ENCODE measurements around the gene ZNF398. TPM values are rescaled to one million over a fixed set of nuclear protein-coding genes. Genes with fewer than 3 reads are reported as not detected.

The ZNF398 gene
- total and polyA plus RNA-seq, 9 of the 15 experiments (the other 6 are each of a cell fraction or from before 2014, with no cell fraction given): 4.0 to 18.6 (median 10.4) TPM

DNA sequence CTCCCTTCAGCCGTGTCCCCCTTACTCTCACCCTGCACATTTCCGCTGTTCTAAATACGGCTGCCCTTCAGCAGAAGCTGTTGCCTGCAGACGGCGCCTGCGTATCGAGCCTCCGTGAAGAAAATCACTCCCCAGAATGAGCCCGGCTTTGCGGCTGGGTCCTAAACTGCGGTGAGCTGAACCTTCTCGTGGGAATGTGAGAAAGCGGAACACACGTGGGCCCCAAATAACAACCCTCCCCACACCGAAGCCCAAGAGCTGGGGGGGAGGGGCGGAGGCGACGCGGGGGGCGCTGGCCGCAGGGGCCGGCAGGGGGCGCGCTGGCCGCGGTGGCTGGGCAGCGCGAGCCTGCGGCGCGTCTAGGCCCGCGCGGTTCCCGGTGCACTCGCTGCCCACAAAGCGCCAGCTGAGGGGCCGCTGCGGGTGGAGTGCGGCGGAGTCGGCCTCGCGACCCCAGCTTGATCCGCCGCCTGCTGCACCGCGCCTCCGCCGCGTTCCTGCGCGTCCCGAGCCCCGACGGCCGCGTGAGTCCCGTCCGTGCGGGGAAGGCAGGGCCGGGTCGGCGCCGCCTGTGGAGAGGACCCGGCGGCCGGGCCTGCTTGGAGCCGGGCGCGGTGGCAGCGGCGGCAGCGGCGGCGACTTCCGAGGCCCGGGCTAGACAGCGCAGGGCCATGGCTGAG lies at the start of gene ZNF398 (continued):
- TF ChIP-seq, protein P1, sequence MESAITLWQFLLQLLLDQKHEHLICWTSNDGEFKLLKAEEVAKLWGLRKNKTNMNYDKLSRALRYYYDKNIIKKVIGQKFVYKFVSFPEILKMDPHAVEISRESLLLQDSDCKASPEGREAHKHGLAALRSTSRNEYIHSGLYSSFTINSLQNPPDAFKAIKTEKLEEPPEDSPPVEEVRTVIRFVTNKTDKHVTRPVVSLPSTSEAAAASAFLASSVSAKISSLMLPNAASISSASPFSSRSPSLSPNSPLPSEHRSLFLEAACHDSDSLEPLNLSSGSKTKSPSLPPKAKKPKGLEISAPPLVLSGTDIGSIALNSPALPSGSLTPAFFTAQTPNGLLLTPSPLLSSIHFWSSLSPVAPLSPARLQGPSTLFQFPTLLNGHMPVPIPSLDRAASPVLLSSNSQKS (CRISPR knock-in tag; IDR thresholded peaks at IDR 0.05): no peak
- TF ChIP-seq, protein P2, sequence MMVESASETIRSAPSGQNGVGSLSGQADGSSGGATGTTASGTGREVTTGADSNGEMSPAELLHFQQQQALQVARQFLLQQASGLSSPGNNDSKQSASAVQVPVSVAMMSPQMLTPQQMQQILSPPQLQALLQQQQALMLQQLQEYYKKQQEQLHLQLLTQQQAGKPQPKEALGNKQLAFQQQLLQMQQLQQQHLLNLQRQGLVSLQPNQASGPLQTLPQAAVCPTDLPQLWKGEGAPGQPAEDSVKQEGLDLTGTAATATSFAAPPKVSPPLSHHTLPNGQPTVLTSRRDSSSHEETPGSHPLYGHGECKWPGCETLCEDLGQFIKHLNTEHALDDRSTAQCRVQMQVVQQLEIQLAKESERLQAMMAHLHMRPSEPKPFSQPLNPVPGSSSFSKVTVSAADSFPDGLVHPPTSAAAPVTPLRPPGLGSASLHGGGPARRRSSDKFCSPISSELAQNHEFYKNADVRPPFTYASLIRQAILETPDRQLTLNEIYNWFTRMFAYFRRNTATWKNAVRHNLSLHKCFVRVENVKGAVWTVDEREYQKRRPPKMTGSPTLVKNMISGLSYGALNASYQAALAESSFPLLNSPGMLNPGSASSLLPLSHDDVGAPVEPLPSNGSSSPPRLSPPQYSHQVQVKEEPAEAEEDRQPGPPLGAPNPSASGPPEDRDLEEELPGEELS (CRISPR knock-in tag; IDR thresholded peaks at IDR 0.05; ENCODE audit: borderline replicate concordance): no peak
- TF ChIP-seq DIDO1 (tag; IDR thresholded peaks at IDR 0.05; ENCODE audit: low read depth) (no peak), CBX8 (IDR thresholded peaks at IDR 0.05; ENCODE audit: borderline replicate concordance, extremely low read depth, low read depth, low read length, poor library complexity, severe bottlenecking) (no peak), GTF2A2 (tag; IDR thresholded peaks at IDR 0.05) (no peak), PHB (CRISPR knock-in tag; IDR thresholded peaks at IDR 0.05) (no peak), ZNF589 (CRISPR knock-in tag; IDR thresholded peaks at IDR 0.05; ENCODE audit: low read depth) (no peak), TSC22D4 (tag; IDR thresholded peaks at IDR 0.05) (no peak), ARHGAP35 (IDR thresholded peaks at IDR 0.05; ENCODE audit: partially characterized antibody) (no peak), ZNF165 (CRISPR knock-in tag; IDR thresholded peaks at IDR 0.05; ENCODE audit: borderline replicate concordance) (no peak), DMBX1 (CRISPR knock-in tag; IDR thresholded peaks at IDR 0.05; ENCODE audit: borderline replicate concordance) (no peak), NCOR1 (IDR thresholded peaks at IDR 0.05) (peak; percentile 44; the same call in 1 of the 2 replicates), EP300 (IDR thresholded peaks at IDR 0.05; ENCODE audit: low read length) (no peak)
- TF ChIP-seq, protein P3, sequence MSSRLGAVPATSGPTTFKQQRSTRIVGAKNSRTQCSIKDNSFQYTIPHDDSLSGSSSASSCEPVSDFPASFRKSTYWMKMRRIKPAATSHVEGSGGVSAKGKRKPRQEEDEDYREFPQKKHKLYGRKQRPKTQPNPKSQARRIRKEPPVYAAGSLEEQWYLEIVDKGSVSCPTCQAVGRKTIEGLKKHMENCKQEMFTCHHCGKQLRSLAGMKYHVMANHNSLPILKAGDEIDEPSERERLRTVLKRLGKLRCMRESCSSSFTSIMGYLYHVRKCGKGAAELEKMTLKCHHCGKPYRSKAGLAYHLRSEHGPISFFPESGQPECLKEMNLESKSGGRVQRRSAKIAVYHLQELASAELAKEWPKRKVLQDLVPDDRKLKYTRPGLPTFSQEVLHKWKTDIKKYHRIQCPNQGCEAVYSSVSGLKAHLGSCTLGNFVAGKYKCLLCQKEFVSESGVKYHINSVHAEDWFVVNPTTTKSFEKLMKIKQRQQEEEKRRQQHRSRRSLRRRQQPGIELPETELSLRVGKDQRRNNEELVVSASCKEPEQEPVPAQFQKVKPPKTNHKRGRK (tag; IDR thresholded peaks at IDR 0.05): no peak
- TF ChIP-seq, protein P4, sequence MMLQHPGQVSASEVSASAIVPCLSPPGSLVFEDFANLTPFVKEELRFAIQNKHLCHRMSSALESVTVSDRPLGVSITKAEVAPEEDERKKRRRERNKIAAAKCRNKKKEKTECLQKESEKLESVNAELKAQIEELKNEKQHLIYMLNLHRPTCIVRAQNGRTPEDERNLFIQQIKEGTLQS (IDR thresholded peaks at IDR 0.05): no peak
- TF ChIP-seq, protein P4 (CRISPR knock-in tag; conservative IDR thresholded peaks at IDR 0.05): 0 out of 2 replicates have a peak, but pooled peaks have one; percentile 37
- TF ChIP-seq, protein P5, sequence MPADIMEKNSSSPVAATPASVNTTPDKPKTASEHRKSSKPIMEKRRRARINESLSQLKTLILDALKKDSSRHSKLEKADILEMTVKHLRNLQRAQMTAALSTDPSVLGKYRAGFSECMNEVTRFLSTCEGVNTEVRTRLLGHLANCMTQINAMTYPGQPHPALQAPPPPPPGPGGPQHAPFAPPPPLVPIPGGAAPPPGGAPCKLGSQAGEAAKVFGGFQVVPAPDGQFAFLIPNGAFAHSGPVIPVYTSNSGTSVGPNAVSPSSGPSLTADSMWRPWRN (IDR thresholded peaks at IDR 0.05; ENCODE audit: low read depth): no peak
- TF ChIP-seq, protein P6, sequence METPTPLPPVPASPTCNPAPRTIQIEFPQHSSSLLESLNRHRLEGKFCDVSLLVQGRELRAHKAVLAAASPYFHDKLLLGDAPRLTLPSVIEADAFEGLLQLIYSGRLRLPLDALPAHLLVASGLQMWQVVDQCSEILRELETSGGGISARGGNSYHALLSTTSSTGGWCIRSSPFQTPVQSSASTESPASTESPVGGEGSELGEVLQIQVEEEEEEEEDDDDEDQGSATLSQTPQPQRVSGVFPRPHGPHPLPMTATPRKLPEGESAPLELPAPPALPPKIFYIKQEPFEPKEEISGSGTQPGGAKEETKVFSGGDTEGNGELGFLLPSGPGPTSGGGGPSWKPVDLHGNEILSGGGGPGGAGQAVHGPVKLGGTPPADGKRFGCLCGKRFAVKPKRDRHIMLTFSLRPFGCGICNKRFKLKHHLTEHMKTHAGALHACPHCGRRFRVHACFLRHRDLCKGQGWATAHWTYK (CRISPR knock-in tag; IDR thresholded peaks at IDR 0.05): no peak
- TF ChIP-seq, protein P7, sequence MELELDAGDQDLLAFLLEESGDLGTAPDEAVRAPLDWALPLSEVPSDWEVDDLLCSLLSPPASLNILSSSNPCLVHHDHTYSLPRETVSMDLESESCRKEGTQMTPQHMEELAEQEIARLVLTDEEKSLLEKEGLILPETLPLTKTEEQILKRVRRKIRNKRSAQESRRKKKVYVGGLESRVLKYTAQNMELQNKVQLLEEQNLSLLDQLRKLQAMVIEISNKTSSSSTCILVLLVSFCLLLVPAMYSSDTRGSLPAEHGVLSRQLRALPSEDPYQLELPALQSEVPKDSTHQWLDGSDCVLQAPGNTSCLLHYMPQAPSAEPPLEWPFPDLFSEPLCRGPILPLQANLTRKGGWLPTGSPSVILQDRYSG (tag; conservative IDR thresholded peaks at IDR 0.05; ENCODE audit: low read depth): no peak

All from K562 (cell line).